Osteoblast (primary cell): Measurements from ENCODE around the gene LIN9. TPM values are rescaled to one million over a fixed set of nuclear protein-coding genes. Genes with fewer than 3 reads are reported as not detected.
A peak's percentile ranks its signal among the peaks of the same experiment; 100 is the strongest.

Source experiments
- DNase-seq: peaks from one replicate; pipeline ENCODE4 v3.0.0; 2011; ENCODE audit warnings: low spot score, mixed read lengths; ENCODE audit not compliant: insufficient read length; ENCODE audit errors: missing footprints
- H2AFZ ChIP-seq: 2 replicates; pipeline ENCODE4 v1.6.0; 2011; ENCODE audit warnings: mild to moderate bottlenecking, low read length
- H3K27ac ChIP-seq: 2 replicates; pipeline ENCODE4 v1.5.1; 2011; ENCODE audit warnings: mild to moderate bottlenecking, low read depth, low read length, moderate library complexity
- H3K27me3 ChIP-seq: 2 replicates; pipeline ENCODE4 v1.6.0; 2012; ENCODE audit warnings: mild to moderate bottlenecking, control low read depth, inconsistent platforms, low read length, moderate library complexity; ENCODE audit not compliant: insufficient read depth
- H3K36me3 ChIP-seq: 2 replicates; pipeline ENCODE4 v1.5.1; 2011; ENCODE audit warnings: mild to moderate bottlenecking, low read length, control low read depth, moderate library complexity; ENCODE audit not compliant: insufficient read depth
- H3K4me1 ChIP-seq: 2 replicates; pipeline ENCODE4 v1.5.1; 2011; ENCODE audit warnings: mild to moderate bottlenecking, low read length, control low read depth, moderate library complexity; ENCODE audit not compliant: insufficient read depth
- H3K4me2 ChIP-seq: 2 replicates; pipeline ENCODE4 v1.6.0; 2011; ENCODE audit warnings: mild to moderate bottlenecking, low read length; ENCODE audit not compliant: insufficient read depth
- H3K4me3 ChIP-seq: fragments of 200-600 bp; sonication (generic); 3 replicates; pipeline ENCODE4 v1.5.1; 2012; ENCODE audit warnings: mild to moderate bottlenecking, low read length, inconsistent platforms; ENCODE audit not compliant: insufficient read depth
- H3K79me2 ChIP-seq: 2 replicates; pipeline ENCODE4 v1.6.0; 2012; ENCODE audit warnings: mild to moderate bottlenecking, low read length, control low read depth, inconsistent platforms; ENCODE audit not compliant: insufficient read depth
- H3K9me3 ChIP-seq: 2 replicates; pipeline ENCODE4 v1.5.1; 2011; ENCODE audit warnings: low read depth, low read length, control low read depth
- H4K20me1 ChIP-seq: 2 replicates; pipeline ENCODE4 v1.6.0; 2012; ENCODE audit warnings: mild to moderate bottlenecking, low read length, control low read depth; ENCODE audit not compliant: insufficient read depth
- CTCF ChIP-seq: IDR thresholded peaks from 2 replicates; pipeline ENCODE4 v1.5.1; 2011; ENCODE audit warnings: mild to moderate bottlenecking, low read depth, low read length, moderate library complexity; ENCODE audit errors: extremely low read depth
- total RNA-seq: library from RNA; depleted of rRNA; stranded (reverse); fragments of >200 nt; gene quantifications from 2 replicates; pipeline ENCODE4 v1.2.3, GENCODE V29; 2012

Gene LIN9
- total RNA-seq, 1 donor, result 2.5 TPM

GRCh38 chr1:226217273-226217672, 91.7 kb downstream of the LIN9 start:
- Histone ChIP-seq H3K4me1 (no peaks in the 10 kb centered on the region), H3K79me2 (no peaks in the 10 kb centered on the region), H3K27ac (no peak overlapping the region), H3K4me3 (no peak overlapping the region), H3K9me3 (no peaks in the 10 kb centered on the region), H3K27me3 (peaks cover 3% of the 10 kb centered on the region), H3K4me2 (no peak overlapping the region), H3K36me3 (no peaks in the 10 kb centered on the region), H4K20me1 (no peaks in the 10 kb centered on the region), H2AFZ (peak overlapping the region; percentile 42)
- TF ChIP-seq CTCF, result no peak
- no peak for DNase-seq

- Histone ChIP-seq H3K36me3 (no peaks in the 10 kb centered on the region), H3K79me2 (no peaks in the 10 kb centered on the region), H3K4me2 (no peak overlapping the region), H2AFZ (no peak overlapping the region), H3K9me3 (no peaks in the 10 kb centered on the region), H3K27me3 (no peaks in the 10 kb centered on the region), H3K4me1 (no peaks in the 10 kb centered on the region), H3K4me3 (no peak overlapping the region), H3K27ac (no peak overlapping the region), H4K20me1 (no peaks in the 10 kb centered on the region)
- TF ChIP-seq CTCF, result no peak
- DNase-seq, result no peak
Observed at GRCh38 chr1:226216056-226216455, 92.9 kb downstream of the LIN9 start.

- Histone ChIP-seq H3K36me3 (no peaks in the 10 kb centered on the region), H3K9me3 (no peaks in the 10 kb centered on the region), H3K79me2 (no peaks in the 10 kb centered on the region), H3K27me3 (no peaks in the 10 kb centered on the region), H2AFZ (no peak overlapping the region), H3K4me3 (no peak overlapping the region), H3K27ac (no peak overlapping the region), H4K20me1 (no peaks in the 10 kb centered on the region), H3K4me2 (no peak overlapping the region), H3K4me1 (no peaks in the 10 kb centered on the region)
- no peak for TF ChIP-seq CTCF
- no peak for DNase-seq
Observed at GRCh38 chr1:226215239-226215638, 93.7 kb downstream of the LIN9 start.

GRCh38 chr1:226212545-226212944, 96.4 kb downstream of the LIN9 start:
- Histone ChIP-seq H3K27ac (no peak overlapping the region), H3K9me3 (no peaks in the 10 kb centered on the region), H3K4me3 (no peak overlapping the region), H3K4me1 (no peaks in the 10 kb centered on the region), H3K36me3 (no peaks in the 10 kb centered on the region), H3K4me2 (no peak overlapping the region), H3K27me3 (no peaks in the 10 kb centered on the region), H4K20me1 (no peaks in the 10 kb centered on the region), H3K79me2 (no peaks in the 10 kb centered on the region), H2AFZ (no peak overlapping the region)
- no peak for DNase-seq
- TF ChIP-seq CTCF, result no peak
